Inflammatory macrophage (primary cell): ENCODE measurements around the gene ATG7.
"Not testable (repeated sequence)": the region's sequence is repeated elsewhere in the genome, so short reads cannot be mapped to it uniquely, and the experiment has no call there.

Source experiments
- DNase-seq, 2 donors: peaks; one replicate each; pipeline ENCODE4 v3.0.0-alpha.2; 2020 to 2022

The ATG7 gene

DNA sequence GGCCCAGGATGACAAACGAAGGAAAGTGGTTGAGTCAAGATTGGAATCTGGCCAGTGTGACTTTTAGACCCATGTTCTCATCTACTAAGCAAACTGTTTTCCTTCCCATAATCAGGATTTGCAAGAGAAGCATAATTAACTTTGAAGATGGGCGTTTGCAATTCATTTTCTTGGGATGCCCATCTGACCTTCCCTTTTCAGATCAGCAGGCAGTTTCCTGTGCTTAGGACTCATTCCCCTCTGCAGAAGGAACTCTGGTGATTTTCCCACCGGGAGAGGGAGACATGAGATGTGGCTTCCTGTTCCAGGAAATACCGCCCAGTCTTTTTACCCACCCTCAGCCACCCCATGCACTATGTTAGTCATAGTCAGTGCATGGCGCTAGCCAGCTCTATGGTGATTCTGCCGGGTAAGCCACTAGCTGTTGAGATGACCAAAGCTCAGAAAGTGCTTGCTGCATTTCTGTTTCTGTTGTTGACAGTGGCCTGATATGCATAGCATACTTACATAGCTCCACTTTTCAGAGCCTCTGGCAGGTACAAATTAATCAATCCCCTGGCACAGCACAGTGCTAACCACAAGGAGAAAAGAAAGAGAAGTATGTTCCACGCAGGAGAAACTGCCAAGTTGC is 242.1 kb downstream of the ATG7 start:
- DNase-seq: peak; percentile 60 to 78

DNA sequence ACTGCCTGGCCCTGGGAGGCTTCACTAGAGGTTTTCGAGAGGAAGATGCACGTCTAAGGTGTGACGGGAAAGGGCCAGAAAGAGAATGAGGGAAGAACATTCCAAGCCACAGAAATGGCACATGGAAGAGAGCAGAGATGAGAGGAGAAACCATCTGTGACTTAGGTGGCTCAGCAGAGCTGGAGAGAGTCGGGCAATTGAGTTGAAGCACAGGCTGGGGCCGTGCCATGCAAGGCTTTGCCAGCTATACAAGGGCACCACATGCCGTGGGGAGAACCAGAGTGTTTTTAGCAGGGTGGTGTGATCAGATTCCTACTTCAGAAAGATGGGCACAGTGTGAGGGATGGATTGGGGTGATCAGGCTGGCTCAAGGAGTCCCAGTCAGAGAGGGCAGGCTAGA is 245.4 kb downstream of the ATG7 start:
- no peak for DNase-seq

DNA sequence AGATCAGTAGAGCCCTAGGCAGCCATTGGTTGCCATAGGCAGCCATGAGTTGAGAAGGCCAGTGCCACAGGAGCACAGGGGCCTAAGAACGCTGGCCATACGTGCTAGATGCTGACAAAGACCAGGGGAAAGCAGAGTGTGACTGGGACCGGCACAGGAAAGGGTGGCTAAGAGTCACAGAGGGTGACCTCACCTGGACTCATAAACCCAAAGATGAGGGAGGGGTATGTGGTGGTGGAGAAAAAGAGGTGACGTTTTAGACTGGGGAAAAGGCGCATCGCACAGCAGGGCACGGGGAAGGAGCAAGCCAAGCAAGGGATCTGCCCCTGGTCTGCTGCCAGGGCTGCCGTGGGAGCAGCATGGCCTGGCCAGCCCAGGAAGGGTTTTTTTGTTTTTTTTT is 249.0 kb downstream of the ATG7 start:
- no peak for DNase-seq

- DNase-seq: no peak
These were observed 250.2 kb downstream of the ATG7 start for GRCh38 chr3:11522398-11522715.

DNA sequence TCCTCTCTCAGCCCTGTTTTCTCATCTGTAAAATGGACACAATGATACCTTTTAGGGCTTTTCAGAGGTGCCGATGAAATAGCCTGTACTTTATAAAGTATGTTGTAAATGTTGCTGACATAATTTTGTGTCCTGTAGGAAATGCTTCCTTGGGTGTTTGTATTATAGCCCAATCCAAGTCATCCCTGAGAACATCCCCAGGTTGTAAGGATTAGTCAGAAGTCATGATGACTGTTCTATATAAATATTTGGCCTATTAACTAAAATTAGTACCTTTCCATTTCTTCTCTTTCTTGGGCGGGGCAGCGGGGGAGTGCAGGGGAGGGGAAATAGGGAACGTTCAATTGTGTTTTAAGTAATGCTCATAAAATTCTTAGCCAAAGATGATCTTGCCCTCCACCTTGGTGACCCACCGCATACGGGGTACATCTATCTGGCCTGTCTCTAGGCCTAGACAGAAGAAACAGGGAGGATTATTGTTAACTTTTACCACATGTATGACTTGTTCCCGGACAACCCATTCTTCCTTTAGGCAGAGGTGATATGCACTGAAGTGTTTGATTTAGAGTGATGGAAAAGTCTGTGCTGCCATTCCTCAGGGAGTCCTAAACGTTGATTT is 250.9 kb downstream of the ATG7 start:
- DNase-seq: no peak

DNA sequence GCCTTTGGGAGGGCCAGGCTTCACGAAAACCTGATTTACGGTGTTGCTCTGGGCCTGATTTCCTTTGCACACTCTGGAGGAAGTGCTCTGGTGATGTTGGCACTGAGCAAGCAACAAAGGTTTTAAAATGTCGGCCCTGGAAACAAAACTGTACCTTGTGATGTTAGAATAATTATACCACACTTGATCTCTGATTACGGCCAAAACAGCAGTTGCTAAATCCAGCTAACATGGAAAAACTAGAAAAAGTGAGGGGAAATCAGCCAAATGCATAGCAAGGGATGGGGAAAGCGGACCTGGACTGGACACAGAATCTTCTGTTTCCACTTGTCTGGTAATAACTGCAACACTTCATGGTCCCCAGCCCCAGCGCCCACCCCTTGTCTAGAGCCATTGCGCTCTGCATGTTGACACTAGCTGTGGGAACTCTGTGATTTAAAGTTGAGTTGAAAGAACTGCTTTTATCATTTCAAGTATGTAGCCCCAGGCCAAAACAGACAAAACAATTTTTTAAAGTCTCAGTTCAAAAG is 251.4 kb downstream of the ATG7 start:
- DNase-seq: no peak

DNA sequence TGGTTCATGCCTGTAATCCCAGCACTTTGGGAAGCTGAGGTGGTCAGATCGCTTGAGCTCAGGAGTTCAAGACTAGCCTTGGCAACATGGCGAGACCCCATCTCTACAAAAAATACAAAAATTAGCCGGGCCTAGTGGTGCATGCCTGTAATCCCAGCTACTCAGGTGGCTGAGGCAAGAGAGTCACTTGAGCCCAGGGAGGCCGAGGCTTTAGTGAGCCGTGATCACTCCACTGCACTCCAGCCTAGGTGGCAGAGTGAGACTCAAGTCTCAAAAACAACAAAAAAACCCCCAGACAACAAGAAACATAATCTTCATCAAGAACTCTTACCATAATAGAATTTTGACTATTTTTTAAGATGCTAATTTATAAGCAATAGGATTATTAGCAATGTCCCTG is 253.9 kb downstream of the ATG7 start:
- DNase-seq: not testable (repeated sequence)

DNA sequence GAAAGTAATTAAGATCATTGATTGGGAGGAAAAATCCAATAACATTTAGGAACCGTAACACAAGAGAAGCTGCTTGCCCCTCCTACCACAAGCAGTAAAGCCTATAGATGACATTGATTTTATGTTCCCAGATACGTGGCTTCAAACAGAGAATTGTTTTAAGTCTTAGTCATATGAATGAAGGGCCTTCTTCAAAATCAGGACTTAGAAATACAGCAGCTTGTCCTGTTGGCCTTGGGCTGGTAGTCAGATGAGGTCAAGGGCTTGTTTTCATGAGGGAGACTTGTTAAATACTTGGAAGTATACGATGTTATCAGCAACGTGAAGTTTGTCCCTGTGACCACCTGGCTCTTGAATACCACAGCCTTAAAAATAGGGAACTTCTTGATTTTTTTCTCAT is 257.1 kb downstream of the ATG7 start:
- DNase-seq: no peak

DNA sequence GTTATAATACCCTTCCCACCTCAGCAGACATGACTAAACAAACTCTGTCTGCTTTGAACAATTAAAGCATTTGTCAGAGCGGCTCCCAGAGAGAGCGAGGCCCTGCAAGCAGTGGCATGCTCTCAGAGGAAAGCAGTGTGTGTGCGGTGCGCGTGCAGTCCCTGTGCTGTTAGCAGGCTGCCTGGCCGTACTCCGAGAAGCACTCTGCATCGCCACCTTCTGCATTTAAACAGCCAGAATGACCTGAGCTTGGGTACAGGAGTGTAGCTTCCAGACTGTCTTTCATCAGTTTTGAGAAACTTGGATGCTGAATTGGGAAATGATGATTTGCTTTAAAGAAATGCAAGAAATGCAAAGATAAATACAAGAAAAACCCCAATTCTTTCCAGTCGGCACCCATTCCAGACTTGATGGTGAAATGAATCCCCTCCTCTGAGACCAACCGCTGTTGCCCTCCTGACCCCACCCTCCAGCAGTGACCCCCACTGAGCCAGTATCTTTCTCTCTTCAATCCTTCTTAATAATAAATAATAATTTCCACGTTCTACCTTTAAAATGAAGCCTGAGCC is 258.0 kb downstream of the ATG7 start:
- DNase-seq: no peak

DNA sequence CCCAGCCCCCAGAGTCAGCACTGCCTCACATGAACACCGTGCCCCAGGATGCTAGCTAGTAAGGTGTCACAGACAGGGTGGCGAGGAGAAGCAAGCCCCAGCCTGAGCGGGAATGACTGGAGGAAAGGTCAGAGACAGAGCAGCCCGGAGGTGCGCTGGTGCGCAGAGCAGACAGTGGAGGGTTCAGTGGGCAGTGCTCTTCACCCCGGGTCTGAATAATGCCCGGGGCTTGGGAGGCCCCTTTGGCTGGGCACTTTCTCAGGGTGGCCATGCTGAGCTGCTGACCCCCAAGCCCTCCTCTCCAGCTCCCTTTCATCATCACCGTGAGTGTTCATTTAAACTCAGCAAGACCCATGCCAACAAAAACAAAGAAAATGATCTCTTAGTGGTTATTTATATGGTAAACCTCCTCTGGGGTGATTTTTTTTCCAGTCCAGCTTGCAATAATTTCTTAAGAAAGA is 260.8 kb downstream of the ATG7 start:
- DNase-seq: no peak

DNA sequence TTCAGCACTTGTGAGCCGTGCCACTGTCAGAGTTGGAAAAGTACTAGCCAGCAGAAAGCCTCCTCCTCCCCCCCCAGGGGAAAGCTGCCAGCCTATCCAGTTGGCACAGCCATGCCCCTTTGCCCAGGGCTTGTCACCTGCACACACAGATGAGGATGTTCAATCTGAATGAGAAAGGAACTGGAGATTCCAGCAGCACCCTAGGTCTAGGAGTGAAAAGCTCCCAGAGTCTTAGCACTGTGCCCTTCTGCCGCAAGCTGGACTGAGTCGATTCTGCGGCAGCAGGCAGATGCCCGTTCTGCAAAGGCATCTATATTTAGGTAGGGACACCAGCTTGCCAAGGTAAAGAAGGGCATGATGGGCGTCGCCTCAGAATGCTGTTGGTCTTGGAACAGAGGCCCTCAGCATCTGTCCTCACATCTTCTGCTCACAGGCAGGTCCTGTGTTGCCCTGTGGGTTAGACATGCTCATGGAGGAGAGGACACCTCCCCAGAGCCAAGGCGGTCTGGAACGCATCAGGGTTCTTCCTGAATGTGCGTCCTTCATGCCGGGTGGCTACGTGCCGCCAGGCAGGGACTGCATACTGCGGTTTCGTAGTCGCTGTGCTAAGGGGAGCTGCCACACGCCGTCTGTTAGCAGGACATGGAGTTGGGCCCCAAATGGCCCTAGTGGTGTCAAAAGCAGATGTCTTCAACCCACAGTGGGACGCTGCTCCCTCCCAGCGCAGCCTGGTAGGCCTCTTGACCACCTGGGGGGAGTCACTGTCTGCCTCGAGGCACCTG is 262.0 kb downstream of the ATG7 start:
- no peak for DNase-seq

DNA sequence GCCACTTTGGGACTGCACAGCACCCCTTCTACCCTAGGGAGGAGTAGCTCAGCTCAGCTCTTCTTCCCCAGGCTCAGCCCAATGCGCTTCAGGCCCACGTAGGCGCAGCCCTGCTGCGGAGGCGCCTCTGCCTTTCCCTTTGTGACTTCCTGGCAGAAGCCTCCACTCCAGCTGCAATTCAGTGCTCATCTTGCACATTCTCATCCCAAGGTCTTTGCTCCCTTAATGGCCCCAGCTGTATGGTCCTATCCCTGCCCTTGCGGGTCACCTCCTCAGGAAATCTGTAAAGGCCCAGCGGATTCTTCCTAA is 262.6 kb downstream of the ATG7 start:
- no peak for DNase-seq

- no peak for DNase-seq
These were observed 263.2 kb downstream of the ATG7 start for GRCh38 chr3:11535243-11535960.

DNA sequence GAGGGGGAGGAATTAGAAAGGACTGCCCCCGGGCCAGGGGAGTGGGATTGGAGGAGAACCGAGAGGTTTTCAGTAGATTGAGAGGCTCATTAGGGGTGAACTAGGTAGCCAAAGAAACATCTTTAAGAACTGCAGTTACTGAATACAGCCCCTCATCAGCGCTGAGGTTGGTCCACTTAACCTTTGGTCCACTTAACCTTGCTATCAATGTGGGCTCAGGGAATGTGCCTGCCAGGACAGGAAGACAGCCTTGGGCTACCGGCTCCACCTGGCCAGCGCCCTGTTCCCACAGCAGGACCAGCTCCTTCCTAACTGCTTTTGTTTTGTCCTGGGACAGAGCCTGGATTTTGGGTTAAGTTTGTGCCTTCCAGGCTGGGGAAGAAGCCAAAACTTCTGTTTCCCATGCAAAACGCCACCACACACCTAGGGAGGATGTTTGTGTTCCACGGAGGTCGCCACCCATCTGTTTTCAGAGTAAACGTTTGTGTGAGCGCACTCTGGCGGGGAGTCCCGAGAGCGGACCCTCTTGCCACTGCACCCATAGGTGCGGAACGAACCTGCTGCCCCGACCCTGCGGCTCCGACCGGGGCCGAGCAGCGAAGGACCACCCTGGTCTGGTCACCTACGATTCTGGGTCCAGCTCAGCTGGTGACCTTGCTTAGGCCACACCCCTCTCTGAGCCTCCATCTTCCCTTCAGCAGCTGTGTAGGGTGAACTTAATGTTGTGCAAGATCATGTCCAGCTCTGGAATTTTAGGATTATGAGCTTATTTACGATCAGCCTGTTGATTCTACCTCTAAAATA is 264.1 kb downstream of the ATG7 start:
- DNase-seq: no peak

- DNase-seq: peak; percentile 19 to 23
These were observed 264.9 kb downstream of the ATG7 start for GRCh38 chr3:11536936-11537612.

DNA sequence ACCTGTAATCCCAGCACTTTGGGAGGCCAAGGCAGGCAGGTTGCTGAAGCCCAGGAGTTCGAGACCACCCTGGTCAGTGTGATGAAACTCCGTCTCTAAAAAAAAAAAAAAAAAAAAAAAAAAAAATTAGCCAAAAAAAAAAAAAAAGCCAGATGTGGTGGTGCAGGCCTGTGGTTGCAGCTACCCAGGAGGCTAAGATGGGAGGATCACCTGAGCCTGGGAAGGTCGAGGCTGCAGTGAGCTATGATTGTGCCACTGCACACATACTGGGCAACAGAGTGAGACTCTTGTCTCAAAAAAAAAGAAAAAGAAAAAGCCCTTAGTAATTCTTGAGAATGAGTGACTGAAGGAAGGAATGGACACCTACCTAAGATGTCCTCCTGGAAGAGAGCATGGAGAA is 266.4 kb downstream of the ATG7 start:
- no peak for DNase-seq

DNA sequence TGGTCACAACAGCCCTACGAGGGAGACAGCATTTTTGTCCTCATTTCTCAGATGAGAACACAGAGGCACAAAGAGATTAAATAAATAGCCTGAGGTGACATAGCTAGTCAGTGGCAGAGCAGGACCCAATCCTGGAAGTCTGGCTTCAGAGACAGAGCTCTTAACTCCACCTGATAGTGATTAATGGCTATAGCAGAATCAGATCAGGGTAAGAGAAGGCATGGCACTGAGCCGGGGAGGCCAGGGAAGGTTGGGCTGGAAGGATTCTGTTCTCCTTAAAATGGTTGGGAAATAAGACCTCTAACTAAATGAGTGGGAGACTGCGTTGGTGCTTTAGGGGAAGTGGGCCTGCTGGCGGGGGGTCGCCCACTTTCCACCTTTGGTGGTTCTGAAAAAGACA is 267.0 kb downstream of the ATG7 start:
- DNase-seq: peak in 1 of 2 donors; percentile 14

GRCh38 chr3:11539677-11540076 is 267.5 kb downstream of the ATG7 start:
- DNase-seq: no peak

DNA sequence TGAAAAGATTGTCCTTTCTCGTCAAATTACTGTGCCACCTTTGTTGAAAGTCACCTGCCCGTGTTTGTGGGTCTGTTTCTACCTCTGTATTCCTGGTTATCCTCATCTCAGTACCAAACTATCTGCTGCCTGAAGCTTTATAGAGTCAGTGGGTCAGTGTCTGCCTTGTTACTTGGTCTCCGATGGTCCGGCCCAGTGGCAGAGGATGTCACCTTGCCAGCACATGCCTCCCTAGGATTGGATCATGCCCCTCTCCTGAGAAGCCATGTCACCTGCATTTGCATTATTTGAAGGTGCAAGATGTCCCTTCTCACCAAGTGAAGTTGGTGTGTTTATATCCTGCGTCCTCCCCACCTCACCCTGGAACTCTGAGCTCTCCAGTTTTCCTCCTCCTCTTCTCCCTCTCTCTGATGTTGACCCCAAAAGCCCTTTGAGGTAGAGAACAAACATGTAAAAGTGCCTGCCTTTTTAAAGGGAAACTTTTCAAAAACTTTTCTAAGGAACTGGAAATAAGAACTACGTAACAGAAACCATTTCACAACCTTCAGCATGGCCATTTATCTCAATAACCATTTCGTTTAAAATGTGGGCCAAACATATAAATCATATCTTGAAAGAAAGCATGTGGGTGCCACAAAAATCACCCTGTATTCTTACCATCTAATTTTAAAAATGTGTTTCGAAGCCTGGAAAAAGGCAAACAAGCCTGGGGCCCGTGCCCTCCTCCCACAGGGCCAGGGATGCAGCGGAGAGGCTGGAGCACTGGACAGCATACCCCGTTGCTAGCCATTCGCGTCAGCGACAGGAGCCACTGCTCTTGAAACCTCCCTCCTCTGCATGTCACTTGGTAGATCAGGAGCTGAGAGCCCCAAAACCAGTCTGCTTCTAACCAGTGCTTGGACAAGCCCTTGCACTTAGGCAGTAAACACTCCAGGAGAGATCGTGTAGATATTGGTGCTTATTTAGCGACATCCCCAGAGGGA is 269.4 kb downstream of the ATG7 start:
- no peak for DNase-seq

GRCh38 chr3:11542551-11542950 is 270.4 kb downstream of the ATG7 start:
- no peak for DNase-seq
